WTC11 (cell line): Measurements from ENCODE around the gene UQCC2. TPM values are rescaled to one million over a fixed set of nuclear protein-coding genes. Genes with fewer than 3 reads are reported as not detected.

Source experiments
- ATAC-seq: fragments of 200-7000 bp; cut with Tn5 transposase; 2 replicates; pipeline ENCODE4 v1.10.0; 2021; ENCODE audit warnings: mild to moderate bottlenecking, moderate library complexity
- CTCF ChIA-PET: fragments of 300-600 bp; sonication (Branson Sonifier 250); formaldehyde crosslinking; loops from one replicate; lab custom pipeline; 2021; ENCODE audit warnings: antibody characterized with exemption; lab: Charles Lee
- POLR2A ChIA-PET: fragments of 350-600 bp; sonication (Branson Sonifier 250); formaldehyde crosslinking; loops from one replicate; lab custom pipeline; 2021; ENCODE audit warnings: antibody characterized with exemption; lab: Charles Lee
- DNase-seq: peaks from one replicate; pipeline ENCODE4 v3.0.0; 2021; ENCODE audit warnings: low spot score
- H3K27ac Mint-ChIP-seq: 2 replicates; pipeline ENCODE4 v1.8.0; 2021; ENCODE audit warnings: mixed read lengths
- H3K27me3 Mint-ChIP-seq: 2 replicates; pipeline ENCODE4 v1.8.0; 2021; ENCODE audit warnings: low read depth, mild to moderate bottlenecking, moderate library complexity, mixed read lengths
- H3K36me3 Mint-ChIP-seq: 2 replicates; pipeline ENCODE4 v1.8.0; 2021; ENCODE audit warnings: mixed read lengths
- H3K4me1 Mint-ChIP-seq: 2 replicates; pipeline ENCODE4 v1.8.0; 2022; ENCODE audit warnings: mixed read lengths
- H3K4me3 Mint-ChIP-seq: 2 replicates; pipeline ENCODE4 v1.8.0; 2021; ENCODE audit warnings: mild to moderate bottlenecking, moderate library complexity, mixed read lengths
- H3K9me3 Mint-ChIP-seq: 2 replicates; pipeline ENCODE4 v1.8.0; 2021; ENCODE audit warnings: mixed read lengths
- ATF3 ChIP-seq: sonication (generic); formaldehyde crosslinking; conservative IDR thresholded peaks from 2 replicates; pipeline ENCODE4 v1.8.1; 2022; ENCODE audit warnings: mild to moderate bottlenecking, missing genetic modification reagents
- ESRRA ChIP-seq: sonication (generic); formaldehyde crosslinking; IDR thresholded peaks from 2 replicates; pipeline ENCODE4 v1.8.1; 2022; ENCODE audit warnings: mild to moderate bottlenecking, missing genetic modification reagents, borderline replicate concordance
- FOXJ3 ChIP-seq: sonication (generic); formaldehyde crosslinking; IDR thresholded peaks from 2 replicates; pipeline ENCODE4 v1.9.0; 2021; ENCODE audit warnings: missing genetic modification reagents, mild to moderate bottlenecking, borderline replicate concordance
- FOXP1 ChIP-seq: sonication (generic); formaldehyde crosslinking; IDR thresholded peaks from 2 replicates; pipeline ENCODE4 v1.8.0; 2022; ENCODE audit warnings: missing genetic modification reagents, mild to moderate bottlenecking, moderate library complexity, borderline replicate concordance
- HMGA2 ChIP-seq: fragments of 250-450 bp; sonication (Bioruptor Pico); IDR thresholded peaks from 2 replicates; pipeline ENCODE4 v1.4.0; 2021; ENCODE audit warnings: mild to moderate bottlenecking, moderate library complexity
- MLX ChIP-seq: sonication (generic); formaldehyde crosslinking; IDR thresholded peaks from 2 replicates; pipeline ENCODE4 v1.8.1; 2023; ENCODE audit warnings: mild to moderate bottlenecking, missing genetic modification reagents, moderate library complexity
- MXD4 ChIP-seq: fragments of 250-450 bp; sonication (Bioruptor Pico); IDR thresholded peaks from 2 replicates; pipeline ENCODE4 v1.8.0; 2021; ENCODE audit warnings: mild to moderate bottlenecking, moderate library complexity, borderline replicate concordance
- NFATC4 ChIP-seq: fragments of 250-450 bp; sonication (Bioruptor Pico); IDR thresholded peaks from 2 replicates; pipeline ENCODE4 v1.9.0; 2021; ENCODE audit warnings: mild to moderate bottlenecking
- NFYB ChIP-seq: sonication (generic); formaldehyde crosslinking; conservative IDR thresholded peaks from 2 replicates; pipeline ENCODE4 v1.8.0; 2022; ENCODE audit warnings: low read depth, missing genetic modification reagents
- NR2C2 ChIP-seq: sonication (generic); formaldehyde crosslinking; IDR thresholded peaks from 2 replicates; pipeline ENCODE4 v1.8.0; 2022; ENCODE audit warnings: mild to moderate bottlenecking, missing genetic modification reagents
- PRDM15 ChIP-seq: sonication (generic); formaldehyde crosslinking; IDR thresholded peaks from 2 replicates; pipeline ENCODE4 v1.8.0; 2022; ENCODE audit warnings: missing genetic modification reagents
- RORB ChIP-seq: fragments of 250-450 bp; sonication (Bioruptor Pico); IDR thresholded peaks from 2 replicates; pipeline ENCODE4 v1.9.0; 2021; ENCODE audit warnings: mild to moderate bottlenecking
- SP1 ChIP-seq: sonication (generic); formaldehyde crosslinking; conservative IDR thresholded peaks from 2 replicates; pipeline ENCODE4 v1.8.1; 2022; ENCODE audit warnings: missing genetic modification reagents
- ZBTB21 ChIP-seq: sonication (generic); formaldehyde crosslinking; IDR thresholded peaks from 2 replicates; pipeline ENCODE4 v1.8.1; 2023; ENCODE audit warnings: mild to moderate bottlenecking, missing genetic modification reagents, borderline replicate concordance
- ZNF219 ChIP-seq: sonication (generic); formaldehyde crosslinking; IDR thresholded peaks from 2 replicates; pipeline ENCODE4 v1.8.0; 2023; ENCODE audit warnings: missing genetic modification reagents, mild to moderate bottlenecking, borderline replicate concordance
- ZNF317 ChIP-seq: sonication (generic); formaldehyde crosslinking; IDR thresholded peaks from 2 replicates; pipeline ENCODE4 v1.8.1; 2023; ENCODE audit warnings: low read depth, mild to moderate bottlenecking, moderate library complexity, missing genetic modification reagents, borderline replicate concordance
- ZNF423 ChIP-seq: fragments of 250-450 bp; sonication (Bioruptor Pico); IDR thresholded peaks from 2 replicates; pipeline ENCODE4 v2.1.2; 2022; ENCODE audit warnings: mild to moderate bottlenecking, moderate library complexity
- ZSCAN18 ChIP-seq: fragments of 250-450 bp; sonication (Bioruptor Pico); IDR thresholded peaks from 2 replicates; pipeline ENCODE4 v2.1.2; 2022; ENCODE audit warnings: mild to moderate bottlenecking, moderate library complexity
- total RNA-seq: library from RNA; stranded (reverse); gene quantifications from 3 replicates; pipeline ENCODE4 v1.2.3, GENCODE V29; 2021
- TF ChIP-seq, protein P1 (sequence below): fragments of 200-600 bp; IDR thresholded peaks from 2 replicates; pipeline ENCODE4 v1.8.0; 2022; ENCODE audit warnings: antibody characterized with exemption
- TF ChIP-seq, protein P2 (sequence below): sonication (generic); formaldehyde crosslinking; IDR thresholded peaks from 2 replicates; pipeline ENCODE4 v1.8.1; 2023; ENCODE audit warnings: mild to moderate bottlenecking, missing genetic modification reagents

The UQCC2 gene
- total RNA-seq, 1 experiment from 2014 or later, result 65.8 TPM

- TF ChIP-seq ZNF317 (CRISPR knock-in tag) (no peak), PRDM15 (CRISPR knock-in tag) (no peak), FOXJ3 (CRISPR knock-in tag) (no peak), NFATC4 (CRISPR knock-in tag) (no peak), RORB (CRISPR knock-in tag) (no peak), ESRRA (no peak), FOXP1 (no peak), ZNF423 (CRISPR knock-in tag) (no peak), NR2C2 (no peak), ZBTB21 (CRISPR knock-in tag) (no peak), NFYB (CRISPR knock-in tag) (no peak), HMGA2 (CRISPR knock-in tag) (no peak), ZNF219 (CRISPR knock-in tag) (no peak)
- TF ChIP-seq, protein P1, sequence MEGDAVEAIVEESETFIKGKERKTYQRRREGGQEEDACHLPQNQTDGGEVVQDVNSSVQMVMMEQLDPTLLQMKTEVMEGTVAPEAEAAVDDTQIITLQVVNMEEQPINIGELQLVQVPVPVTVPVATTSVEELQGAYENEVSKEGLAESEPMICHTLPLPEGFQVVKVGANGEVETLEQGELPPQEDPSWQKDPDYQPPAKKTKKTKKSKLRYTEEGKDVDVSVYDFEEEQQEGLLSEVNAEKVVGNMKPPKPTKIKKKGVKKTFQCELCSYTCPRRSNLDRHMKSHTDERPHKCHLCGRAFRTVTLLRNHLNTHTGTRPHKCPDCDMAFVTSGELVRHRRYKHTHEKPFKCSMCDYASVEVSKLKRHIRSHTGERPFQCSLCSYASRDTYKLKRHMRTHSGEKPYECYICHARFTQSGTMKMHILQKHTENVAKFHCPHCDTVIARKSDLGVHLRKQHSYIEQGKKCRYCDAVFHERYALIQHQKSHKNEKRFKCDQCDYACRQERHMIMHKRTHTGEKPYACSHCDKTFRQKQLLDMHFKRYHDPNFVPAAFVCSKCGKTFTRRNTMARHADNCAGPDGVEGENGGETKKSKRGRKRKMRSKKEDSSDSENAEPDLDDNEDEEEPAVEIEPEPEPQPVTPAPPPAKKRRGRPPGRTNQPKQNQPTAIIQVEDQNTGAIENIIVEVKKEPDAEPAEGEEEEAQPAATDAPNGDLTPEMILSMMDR, result no peak
- TF ChIP-seq, protein P2, sequence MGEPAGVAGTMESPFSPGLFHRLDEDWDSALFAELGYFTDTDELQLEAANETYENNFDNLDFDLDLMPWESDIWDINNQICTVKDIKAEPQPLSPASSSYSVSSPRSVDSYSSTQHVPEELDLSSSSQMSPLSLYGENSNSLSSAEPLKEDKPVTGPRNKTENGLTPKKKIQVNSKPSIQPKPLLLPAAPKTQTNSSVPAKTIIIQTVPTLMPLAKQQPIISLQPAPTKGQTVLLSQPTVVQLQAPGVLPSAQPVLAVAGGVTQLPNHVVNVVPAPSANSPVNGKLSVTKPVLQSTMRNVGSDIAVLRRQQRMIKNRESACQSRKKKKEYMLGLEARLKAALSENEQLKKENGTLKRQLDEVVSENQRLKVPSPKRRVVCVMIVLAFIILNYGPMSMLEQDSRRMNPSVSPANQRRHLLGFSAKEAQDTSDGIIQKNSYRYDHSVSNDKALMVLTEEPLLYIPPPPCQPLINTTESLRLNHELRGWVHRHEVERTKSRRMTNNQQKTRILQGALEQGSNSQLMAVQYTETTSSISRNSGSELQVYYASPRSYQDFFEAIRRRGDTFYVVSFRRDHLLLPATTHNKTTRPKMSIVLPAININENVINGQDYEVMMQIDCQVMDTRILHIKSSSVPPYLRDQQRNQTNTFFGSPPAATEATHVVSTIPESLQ (CRISPR knock-in tag), result no peak
- Mint-ChIP-seq H3K27ac (no peak overlapping the region), H3K27me3 (no peaks in the 10 kb centered on the region), H3K36me3 (peaks cover 38% of the 10 kb centered on the region), H3K4me3 (no peak overlapping the region), H3K9me3 (no peaks in the 10 kb centered on the region), H3K4me1 (peaks cover 33% of the 10 kb centered on the region)
- DNase-seq (no peak), ATAC-seq (no peak)
- CTCF ChIA-PET, result interaction anchor here (0.9 to 1.5 kb wide), 3 partner anchors 112 to 121 kb away, joined by 3 to 5 read pairs (median 4); no protein-coding TSS in a partner anchor
- POLR2A ChIA-PET, result no interaction called here
Measured at GRCh38 chr6:33704215-33705066, 7.1 kb downstream of the UQCC2 start.

DNA sequence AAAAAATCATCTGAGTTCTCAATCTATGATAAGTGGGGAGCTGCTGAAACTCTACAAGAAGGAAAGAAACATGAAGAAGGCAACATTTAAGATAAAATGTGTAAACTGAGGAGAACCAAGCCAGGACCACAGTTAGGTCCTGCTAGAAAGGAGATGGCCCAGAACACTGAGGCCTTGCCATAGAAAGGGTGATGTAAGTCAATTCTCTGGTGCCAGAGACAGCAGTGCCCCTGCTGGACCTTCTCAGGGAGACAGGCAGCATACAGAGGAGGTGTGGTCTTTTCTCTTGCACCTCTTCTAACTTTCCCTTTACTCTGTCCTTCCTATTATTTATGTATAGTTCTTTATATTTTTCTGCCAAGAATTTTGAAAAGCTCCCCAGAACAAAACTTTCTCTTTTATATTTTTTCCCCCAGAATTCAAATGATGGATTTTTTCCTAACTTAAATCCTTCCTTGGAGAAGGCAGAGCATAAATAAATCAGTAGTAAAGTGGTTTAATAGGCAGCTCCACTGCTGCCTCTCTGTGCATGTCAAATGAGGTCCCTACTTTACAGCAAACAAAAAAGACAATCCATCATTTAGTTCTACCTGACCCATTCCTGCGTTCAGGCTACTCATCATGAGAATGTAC lies 9.0 kb downstream of the UQCC2 start:
- no peak overlapping the region for H3K27ac Mint-ChIP-seq
- H3K27me3 Mint-ChIP-seq, result no peaks in the 10 kb centered on the region
- TF ChIP-seq HMGA2 (CRISPR knock-in tag), result no peak
- no peak for TF ChIP-seq ZSCAN18
- no peak for TF ChIP-seq SP1 (CRISPR knock-in tag)
- TF ChIP-seq, protein P1, result peak; percentile 35; the same call in 1 of the 2 replicates
- no peak for TF ChIP-seq MXD4 (CRISPR knock-in tag)
- TF ChIP-seq ATF3 (CRISPR knock-in tag), result no peak
- TF ChIP-seq MLX, result no peak
- ChIA-PET POLR2A (no interaction called here), CTCF (interaction anchor here (0.8 to 3.7 kb wide), 8 partner anchors 9 to 153 kb away, joined by 3 to 38 read pairs (median 4); partner anchors contain the start of genes ITPR3 and UQCC2)
- H3K9me3 Mint-ChIP-seq, result no peaks in the 10 kb centered on the region
- peaks cover 31% of the 10 kb centered on the region for H3K4me1 Mint-ChIP-seq
- H3K36me3 Mint-ChIP-seq, result peaks cover 35% of the 10 kb centered on the region
- H3K4me3 Mint-ChIP-seq, result no peak overlapping the region
- DNase-seq, result peak; percentile 55
- peak; percentile 78 for ATAC-seq
